Skin of body (tissue), 2 donors: ENCODE measurements around the gene MYO3A. TPM values are rescaled to one million over a fixed set of nuclear protein-coding genes. Genes with fewer than 3 reads are reported as not detected.

Experiments used
- DNase-seq: peaks from one replicate; lab custom pipeline; 2025; lab: John Stamatoyannopoulos, UW
- total RNA-seq: library from RNA; depleted of rRNA; stranded (reverse); fragments of >200 nt; gene quantifications from one replicate; pipeline ENCODE4 v1.2.3, GENCODE V29; 2014

Gene MYO3A
- total RNA-seq, 1 donor from 2014 or later = 2.3 TPM

- DNase-seq = no peak
These were observed 279.2 kb downstream of the MYO3A start for GRCh38 chr10:26213157-26213800.

- DNase-seq = no peak
These were observed 280.0 kb downstream of the MYO3A start for GRCh38 chr10:26214004-26214403.

DNA sequence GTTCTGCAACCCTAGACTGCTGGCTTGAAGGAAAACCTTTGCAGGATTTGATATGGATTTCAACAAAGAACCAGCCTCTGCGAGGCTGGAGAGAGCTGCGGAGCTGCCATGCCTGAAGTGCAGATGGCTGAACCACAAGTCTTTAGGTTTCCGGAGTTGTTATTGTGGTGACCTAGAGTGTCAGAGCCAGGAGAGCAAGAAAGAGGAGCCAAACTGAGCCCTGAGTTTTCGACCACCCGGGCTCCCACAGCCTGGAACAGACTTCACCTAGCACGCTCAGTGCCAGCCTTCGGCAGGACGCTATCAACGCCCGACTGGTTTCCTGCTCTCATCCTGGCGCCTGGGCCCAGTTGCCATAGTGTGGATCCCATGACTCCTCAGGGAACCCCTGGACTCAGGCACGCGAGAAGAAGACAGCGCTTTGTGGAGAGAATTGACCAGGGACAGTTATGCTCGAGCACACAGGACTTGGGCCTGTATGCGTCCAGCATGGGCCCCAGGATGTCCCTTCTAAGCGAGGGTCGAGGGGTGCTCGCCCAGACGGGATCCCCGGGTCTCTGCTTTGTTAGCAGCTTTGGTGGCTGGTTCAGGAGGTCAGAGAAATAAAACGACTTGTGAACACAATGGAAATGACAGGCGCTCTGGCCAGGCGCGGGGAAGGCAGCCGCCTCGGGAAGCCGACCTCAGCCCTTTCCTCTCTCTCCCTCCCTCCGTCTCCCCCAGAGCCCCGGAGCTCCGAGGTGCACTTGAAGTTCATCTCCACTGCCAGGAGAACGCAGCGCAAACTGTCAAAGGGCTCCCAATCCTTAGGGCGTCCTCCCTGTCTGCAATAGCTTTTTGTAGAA lies 280.7 kb downstream of the MYO3A start:
- DNase-seq = no peak

- DNase-seq = no peak
These were observed 281.4 kb downstream of the MYO3A start for GRCh38 chr10:26215396-26215934.

DNA sequence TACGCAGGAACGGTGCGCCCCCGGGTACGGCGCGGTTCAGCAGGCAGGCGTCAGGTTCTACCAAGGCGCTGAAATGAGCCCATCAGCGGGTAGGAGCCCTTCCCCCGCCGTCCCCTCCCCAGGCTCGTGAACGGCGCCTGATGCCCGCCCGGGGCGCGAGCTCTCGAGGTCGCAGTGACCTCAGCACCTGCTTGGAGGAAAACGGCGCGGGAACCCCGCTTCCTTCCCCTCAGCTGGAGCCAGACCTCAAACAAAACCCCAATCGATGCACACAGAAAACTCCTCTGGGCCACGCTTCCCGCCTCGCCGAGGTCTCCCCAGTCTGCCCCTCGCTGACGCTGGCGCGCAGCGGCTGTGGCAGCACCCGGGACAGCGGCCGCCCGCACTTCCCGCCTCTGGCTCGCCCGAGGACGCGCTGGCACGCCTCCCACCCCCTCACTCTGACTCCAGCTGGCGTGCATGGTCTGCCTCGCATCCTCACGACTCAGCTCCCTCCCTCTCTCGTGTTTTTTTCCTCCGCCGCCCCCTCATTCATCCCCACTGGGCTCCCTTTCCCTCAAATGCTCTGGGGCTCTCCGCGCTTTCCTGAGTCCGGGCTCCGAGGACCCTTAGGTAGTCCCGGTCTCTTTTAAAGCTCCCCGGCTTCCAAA lies 282.0 kb downstream of the MYO3A start:
- DNase-seq = no peak

DNA sequence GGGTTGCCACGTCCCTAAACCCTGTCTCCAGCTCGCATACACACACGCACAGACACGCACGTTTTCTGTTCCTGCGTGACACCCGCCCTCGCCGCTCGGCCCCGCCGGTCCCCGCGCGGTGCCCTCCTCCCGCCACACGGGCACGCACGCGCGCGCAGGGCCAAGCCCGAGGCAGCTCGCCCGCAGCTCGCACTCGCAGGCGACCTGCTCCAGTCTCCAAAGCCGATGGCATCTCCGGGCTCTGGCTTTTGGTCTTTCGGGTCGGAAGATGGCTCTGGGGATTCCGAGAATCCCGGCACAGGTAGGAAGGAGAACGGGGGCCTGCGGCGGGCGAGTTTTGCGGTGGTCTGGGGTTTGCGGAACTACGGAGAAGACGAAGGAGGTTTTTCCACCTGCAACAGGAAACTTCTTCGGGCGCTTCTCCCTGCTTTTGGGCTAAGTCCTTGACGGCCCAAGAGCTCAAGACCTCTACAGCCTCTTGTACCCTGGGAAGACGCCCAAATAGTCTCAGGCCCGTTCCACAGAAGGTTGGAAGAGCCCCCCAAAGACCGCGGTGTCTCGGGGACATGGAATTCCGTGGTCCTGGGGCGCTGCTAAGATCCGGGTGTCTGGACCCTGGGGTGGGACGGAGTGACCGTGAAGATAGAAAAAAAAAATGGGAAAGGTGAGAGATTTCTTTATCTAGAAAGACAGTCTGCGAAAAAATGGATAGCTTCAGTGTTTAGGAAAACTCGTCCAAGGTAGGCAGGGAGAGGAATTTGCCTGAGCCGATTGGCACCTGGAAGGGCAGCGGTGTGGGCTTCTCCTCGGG lies 282.8 kb downstream of the MYO3A start, which contains the start of gene GAD2:
GAD2 (plus strand) TSS at position 190 of the 811 bp plus-strand sequence; CDS start at position 226, 36 bp downstream.
- no peak for DNase-seq

DNA sequence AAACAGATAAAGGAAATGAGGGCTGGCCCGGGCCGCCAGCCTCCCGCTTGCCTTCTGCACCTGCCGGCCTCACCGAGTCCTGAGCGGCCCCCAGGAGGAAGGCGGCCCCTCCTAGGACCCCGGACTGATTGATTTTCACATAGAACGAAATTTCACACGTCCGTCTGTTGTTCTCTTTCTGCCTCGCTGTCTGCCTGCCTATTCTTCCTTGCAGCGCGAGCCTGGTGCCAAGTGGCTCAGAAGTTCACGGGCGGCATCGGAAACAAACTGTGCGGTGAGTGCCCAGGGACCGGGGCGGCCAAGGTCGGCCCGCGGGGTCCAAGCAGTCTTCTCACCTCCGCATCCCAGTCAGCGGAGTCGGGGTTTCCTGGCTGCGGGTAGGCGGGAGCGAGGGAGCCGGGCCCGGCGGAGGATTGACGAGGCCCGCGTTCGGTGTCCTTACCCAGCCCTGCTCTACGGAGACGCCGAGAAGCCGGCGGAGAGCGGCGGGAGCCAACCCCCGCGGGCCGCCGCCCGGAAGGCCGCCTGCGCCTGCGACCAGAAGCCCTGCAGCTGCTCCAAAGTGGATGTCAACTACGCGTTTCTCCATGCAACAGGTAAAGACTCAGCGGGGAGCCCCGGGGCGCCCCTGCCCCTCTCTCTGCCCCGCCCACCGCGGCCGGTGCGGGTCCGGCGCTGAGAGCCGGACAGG lies 283.5 kb downstream of the MYO3A start:
- no peak for DNase-seq

DNA sequence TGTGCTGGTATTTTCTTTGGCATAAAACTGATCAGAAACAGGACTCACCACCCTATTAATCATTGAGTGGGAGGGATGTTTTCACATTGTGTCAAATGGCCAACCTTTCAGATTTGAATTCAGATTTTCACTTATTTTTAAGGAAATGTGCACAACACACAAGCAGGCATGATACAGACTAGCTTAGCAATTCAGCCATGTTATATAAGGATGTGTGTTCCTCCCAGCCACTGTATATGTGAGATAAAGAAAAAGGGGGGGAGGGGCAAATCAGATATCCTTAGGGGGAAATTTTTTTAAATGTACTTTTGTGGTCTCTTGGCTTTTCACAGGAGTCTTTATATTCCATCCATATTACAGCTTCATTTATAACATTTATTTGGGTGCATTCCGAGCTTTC lies 285.6 kb downstream of the MYO3A start:
- no peak for DNase-seq

DNA sequence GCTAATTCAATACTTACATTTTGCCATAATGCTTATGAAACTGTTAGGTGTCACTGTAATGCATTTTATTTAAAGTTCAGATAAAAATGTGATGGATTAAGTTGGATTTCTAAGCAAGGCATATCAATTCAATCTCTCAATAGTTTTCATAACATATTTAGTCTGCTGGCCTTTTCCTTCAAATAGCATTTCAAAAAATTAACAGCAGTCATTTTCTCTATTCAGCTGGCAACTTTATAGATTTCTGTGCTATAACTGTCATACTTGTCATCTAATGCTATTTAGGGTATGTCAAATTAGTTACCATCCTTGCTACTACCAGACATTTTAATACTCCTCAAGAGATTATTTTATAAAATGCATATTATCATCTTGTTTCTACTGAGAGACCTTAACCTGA lies 286.9 kb downstream of the MYO3A start:
- no peak for DNase-seq

GRCh38 chr10:26221541-26221940 lies 287.5 kb downstream of the MYO3A start:
- DNase-seq = no peak

- no peak for DNase-seq
These were observed 288.5 kb downstream of the MYO3A start for GRCh38 chr10:26222563-26222962.

DNA sequence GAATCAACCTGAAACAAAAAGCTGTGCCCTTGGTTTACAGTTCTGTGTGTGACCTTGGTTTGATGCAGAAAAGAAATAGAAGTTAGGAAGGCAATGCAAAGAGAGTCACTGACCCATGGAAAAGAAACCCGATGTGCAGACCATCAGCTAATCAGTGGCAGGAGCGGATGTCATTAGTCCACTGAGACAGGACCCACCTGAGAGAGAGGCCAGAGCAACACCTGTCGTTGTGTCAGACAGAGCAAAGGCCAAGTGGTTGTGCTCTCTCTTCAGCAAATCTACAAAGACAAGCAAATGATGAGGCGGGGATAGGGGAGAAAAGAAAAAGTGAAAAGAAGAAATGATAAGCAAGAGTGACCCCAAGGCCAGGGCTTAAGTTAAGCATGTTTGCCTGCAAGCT lies 291.3 kb downstream of the MYO3A start:
- no peak for DNase-seq

- no peak for DNase-seq
These were observed 293.8 kb downstream of the MYO3A start for GRCh38 chr10:26227786-26228185.

DNA sequence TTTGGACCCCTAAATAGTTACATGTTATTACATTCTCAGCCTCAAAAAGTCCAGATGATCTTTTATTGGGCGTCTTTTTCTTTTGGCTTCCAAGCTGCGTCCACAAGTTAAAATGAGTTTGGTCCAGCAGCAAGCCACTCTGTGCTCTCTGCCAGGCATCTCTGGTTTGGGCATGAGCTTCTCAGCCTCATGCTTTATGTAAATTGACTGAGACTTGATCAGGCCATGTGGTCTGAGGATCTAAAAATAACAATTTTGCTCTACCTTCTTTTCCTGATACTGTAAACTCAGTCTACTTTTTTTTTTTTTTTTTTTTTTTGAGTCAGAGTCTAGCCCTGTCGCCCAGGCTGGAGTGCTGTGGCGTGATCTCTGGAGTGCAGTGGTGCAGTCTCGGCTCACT lies 298.1 kb downstream of the MYO3A start:
- DNase-seq = no peak

- no peak for DNase-seq
These were observed 301.7 kb downstream of the MYO3A start for GRCh38 chr10:26235761-26236160.

- no peak for DNase-seq
These were observed 304.3 kb downstream of the MYO3A start for GRCh38 chr10:26238378-26238777.

DNA sequence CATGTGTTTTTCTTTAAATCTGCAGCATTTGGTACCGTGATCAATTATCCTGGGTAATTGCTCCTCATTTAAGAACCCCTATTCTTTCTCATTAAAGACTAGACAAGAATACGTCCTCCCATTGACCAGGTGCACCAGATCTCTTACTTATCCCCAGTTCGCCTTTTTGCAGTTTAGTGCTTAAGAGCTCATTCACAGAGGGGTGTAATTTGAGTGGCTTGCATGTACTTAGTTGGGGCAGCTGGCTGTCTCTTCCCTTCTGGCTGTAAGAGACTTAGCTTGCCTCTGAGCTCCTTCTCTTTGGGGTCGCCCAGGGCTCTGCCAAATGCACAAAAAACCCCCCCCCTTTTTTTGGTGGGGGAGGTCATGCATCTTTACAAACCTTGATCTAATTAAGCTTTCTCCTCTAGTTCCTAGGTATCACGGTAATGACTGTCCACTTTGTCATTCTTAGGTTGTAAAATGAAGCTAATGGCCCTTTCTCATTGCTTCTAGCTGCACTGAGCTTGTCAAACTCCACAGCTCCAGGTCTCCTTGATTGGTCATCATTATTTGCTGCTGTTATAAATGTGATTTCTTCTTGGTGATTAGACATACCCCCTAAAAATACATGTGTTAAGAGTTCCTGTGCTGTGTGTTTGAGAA lies 308.8 kb downstream of the MYO3A start:
- DNase-seq = no peak

DNA sequence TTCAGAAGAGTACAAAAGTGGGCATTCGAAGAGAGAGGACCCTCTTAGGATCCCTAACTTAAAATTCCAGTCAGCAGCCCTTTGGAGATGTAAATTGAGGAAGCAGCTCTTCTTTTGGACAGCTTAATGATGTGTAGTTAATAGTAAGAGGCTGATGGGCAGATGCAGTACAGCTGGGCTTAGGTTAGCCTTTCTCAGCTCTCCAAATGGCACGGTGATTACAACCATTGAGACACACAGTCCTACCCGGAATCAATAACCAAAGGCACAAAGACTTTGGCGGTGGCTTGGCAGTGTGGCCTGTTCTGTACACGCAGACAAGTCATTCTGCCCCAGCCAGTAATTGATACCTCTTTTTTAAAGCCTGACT lies 309.3 kb downstream of the MYO3A start:
- no peak for DNase-seq

DNA sequence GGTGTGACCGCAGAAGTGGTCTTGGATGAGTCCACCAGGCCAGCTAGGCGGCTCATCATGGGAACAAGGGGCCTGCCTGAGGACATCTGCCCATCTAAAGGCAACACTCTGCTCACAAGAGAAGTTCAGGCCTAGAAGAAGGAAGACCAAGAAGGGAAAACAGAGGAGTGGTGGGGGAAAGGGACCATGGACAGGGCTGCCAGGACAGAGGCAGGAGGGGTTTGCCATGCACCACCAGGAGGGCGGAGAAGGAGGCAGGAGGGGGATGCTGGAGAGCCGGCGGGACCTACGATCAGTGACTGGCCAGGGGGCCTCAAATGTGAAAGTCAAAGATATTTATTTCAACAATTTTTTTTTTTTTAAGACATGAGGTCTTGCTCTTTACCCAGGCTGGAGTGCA lies 315.7 kb downstream of the MYO3A start:
- DNase-seq = no peak

DNA sequence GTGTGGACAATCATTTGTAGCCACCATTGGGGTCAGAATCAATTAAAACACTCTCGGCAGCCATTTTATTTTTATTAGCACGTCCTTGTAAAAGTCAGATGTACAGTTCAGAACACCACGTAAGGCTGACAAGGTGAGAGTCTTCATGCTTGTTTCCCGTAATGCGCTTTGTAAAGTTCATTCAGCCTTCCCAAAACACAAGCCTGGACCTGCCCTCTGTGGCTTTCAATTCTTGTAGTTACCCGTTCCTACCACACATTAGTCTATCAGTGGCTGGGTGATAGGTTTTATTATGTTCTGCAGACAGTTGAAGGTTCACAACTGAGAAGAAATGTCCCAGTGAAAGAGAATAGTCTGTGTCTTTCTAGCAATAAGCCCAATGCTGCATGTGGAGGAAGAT lies 317.9 kb downstream of the MYO3A start:
- no peak for DNase-seq
